ENCODE data around the gene SFI1.

SFI1 gene

GRCh38 chr22:31618057-31618456, 121.7 kb downstream of the SFI1 start:
- DNase-seq = no peak

GRCh38 chr22:31618471-31619176, 122.3 kb downstream of the SFI1 start:
- no peak for DNase-seq

GRCh38 chr22:31619611-31620300, 123.4 kb downstream of the SFI1 start:
- no peak for DNase-seq

GRCh38 chr22:31620756-31621480, 124.6 kb downstream of the SFI1 start:
- DNase-seq = no peak

- no peak for DNase-seq
These were observed 125.3 kb downstream of the SFI1 start for GRCh38 chr22:31621507-31622124.

GRCh38 chr22:31622980-31623379, 126.6 kb downstream of the SFI1 start:
- DNase-seq = no peak

- DNase-seq = no peak
These were observed 127.4 kb downstream of the SFI1 start for GRCh38 chr22:31623592-31624304.

GRCh38 chr22:31625257-31625640, 128.9 kb downstream of the SFI1 start:
- no peak for DNase-seq

- no peak for DNase-seq
These were observed 129.5 kb downstream of the SFI1 start for GRCh38 chr22:31625661-31626426.

- no peak for DNase-seq
These were observed 130.3 kb downstream of the SFI1 start for GRCh38 chr22:31626427-31627150.

- DNase-seq = no peak
These were observed 130.9 kb downstream of the SFI1 start for GRCh38 chr22:31627223-31627731.

GRCh38 chr22:31628362-31628761, 132.0 kb downstream of the SFI1 start:
- DNase-seq = no peak

GRCh38 chr22:31628969-31629708, 132.8 kb downstream of the SFI1 start:
- no peak for DNase-seq

- DNase-seq = no peak
These were observed 133.4 kb downstream of the SFI1 start for GRCh38 chr22:31629741-31630184.

GRCh38 chr22:31630331-31631329, 134.3 kb downstream of the SFI1 start:
- DNase-seq = peak; percentile 80

GRCh38 chr22:31631436-31631835, 135.1 kb downstream of the SFI1 start:
- DNase-seq = no peak

GRCh38 chr22:31635638-31636306, 139.4 kb downstream of the SFI1 start:
- DNase-seq = no peak

- DNase-seq = no peak
These were observed 141.1 kb downstream of the SFI1 start for GRCh38 chr22:31637447-31637890.

All from stimulated activated CD4-positive, alpha-beta T cell treated with anti-CD3 and anti-CD28 coated beads, Interleukin-12 subunit alpha, Interleukin-12 subunit beta, amount 100 ng/mL, for 4 hours (primary cell).